ENCODE data around the gene KIF6.

DNA sequence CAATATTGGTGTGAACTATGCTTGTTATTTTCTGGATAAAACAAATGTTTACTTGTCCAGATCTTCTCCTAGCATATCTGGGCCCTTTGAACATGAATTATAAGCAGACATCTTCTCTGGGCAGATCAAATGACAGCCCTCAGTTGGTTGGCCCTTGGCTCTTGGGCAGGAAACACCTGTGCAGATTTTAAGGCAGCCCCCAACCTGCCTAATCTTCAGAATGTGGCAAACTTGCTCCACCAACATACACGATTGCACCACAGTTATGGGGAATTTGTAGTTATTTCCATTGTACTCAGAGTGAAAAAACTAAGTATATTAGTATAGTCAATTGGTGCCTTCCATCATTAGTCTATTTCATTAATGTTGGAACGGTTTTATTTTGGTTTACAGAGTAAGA, 307.8 kb downstream of the KIF6 start:
- TF ChIP-seq GATA2 (IDR thresholded peaks at IDR 0.05; ENCODE audit: low read depth, low read length) (no peak), GATA3 (IDR thresholded peaks at IDR 0.05; ENCODE audit: low read depth, low read length) (no peak)

Data from SH-SY5Y (cell line).